ENCODE measurements around the gene SEC24D.
A peak's percentile ranks its signal among the peaks of the same experiment; 100 is the strongest.
"Not testable (repeated sequence)": the region's sequence is repeated elsewhere in the genome, so short reads cannot be mapped to it uniquely, and the experiment has no call there.

SEC24D gene, protein sequence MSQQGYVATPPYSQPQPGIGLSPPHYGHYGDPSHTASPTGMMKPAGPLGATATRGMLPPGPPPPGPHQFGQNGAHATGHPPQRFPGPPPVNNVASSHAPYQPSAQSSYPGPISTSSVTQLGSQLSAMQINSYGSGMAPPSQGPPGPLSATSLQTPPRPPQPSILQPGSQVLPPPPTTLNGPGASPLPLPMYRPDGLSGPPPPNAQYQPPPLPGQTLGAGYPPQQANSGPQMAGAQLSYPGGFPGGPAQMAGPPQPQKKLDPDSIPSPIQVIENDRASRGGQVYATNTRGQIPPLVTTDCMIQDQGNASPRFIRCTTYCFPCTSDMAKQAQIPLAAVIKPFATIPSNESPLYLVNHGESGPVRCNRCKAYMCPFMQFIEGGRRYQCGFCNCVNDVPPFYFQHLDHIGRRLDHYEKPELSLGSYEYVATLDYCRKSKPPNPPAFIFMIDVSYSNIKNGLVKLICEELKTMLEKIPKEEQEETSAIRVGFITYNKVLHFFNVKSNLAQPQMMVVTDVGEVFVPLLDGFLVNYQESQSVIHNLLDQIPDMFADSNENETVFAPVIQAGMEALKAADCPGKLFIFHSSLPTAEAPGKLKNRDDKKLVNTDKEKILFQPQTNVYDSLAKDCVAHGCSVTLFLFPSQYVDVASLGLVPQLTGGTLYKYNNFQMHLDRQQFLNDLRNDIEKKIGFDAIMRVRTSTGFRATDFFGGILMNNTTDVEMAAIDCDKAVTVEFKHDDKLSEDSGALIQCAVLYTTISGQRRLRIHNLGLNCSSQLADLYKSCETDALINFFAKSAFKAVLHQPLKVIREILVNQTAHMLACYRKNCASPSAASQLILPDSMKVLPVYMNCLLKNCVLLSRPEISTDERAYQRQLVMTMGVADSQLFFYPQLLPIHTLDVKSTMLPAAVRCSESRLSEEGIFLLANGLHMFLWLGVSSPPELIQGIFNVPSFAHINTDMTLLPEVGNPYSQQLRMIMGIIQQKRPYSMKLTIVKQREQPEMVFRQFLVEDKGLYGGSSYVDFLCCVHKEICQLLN

DNA sequence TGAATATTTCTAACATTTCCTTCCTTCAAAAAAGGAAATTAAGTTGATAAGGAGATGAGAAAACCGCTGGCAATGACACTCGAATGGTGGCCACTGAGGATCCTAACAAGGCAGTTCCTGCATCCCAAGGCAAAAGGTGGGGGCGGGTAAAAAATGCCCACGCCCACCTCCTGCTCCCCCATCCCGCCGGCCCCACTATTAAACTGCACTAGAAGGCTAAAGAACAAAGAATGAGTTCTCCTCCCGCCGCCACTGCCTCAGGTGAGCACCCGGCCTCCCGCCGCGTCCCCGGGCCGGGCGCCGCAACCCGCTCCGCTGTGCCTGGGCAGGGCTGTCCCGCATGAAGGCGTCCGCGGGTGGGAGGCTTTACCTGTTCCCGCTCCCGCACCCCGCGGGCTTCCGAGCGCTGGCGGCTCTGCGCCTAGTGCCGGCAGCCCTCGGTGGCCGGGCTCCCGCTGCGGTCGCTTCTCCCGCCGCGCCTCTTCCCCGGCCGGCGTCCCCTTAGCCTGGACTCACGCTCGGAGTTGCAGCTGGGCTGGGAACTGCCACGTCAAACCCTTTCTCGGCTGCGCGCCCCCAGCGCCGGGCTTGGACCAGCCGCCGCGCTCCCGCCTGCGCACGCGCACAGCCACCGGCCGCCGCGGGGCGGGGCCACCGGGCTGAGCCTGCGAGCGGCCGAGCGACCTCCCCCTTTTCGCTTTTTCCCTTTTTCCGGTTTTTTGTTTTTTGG lies at the start of gene SEC24D:
SEC24D (minus strand) TSS at position 556 of the 730 bp plus-strand sequence. CDS start 2,430 bp downstream, outside the sequence.
- Mint-ChIP-seq H3K27ac (ENCODE audit: low read depth) (peak within 1 kb of the TSS; percentile 98), H3K27me3 (no peaks in the 10 kb centered on the region), H3K4me1 (peaks cover 17% of the 10 kb centered on the region), H3K9me3 (no peaks in the 10 kb centered on the region), H3K36me3 (ENCODE audit: insufficient read depth) (peaks cover 16% of the 10 kb centered on the region), H3K4me3 (peak within 1 kb of the TSS; percentile 98)
- ATAC-seq (replicated peaks; ENCODE audit: extremely low read depth, poor library complexity, severe bottlenecking) (peak; percentile 83), DNase-seq (ENCODE audit: low spot score in 2 of 2) (peak; percentile 68 to 72)

DNA sequence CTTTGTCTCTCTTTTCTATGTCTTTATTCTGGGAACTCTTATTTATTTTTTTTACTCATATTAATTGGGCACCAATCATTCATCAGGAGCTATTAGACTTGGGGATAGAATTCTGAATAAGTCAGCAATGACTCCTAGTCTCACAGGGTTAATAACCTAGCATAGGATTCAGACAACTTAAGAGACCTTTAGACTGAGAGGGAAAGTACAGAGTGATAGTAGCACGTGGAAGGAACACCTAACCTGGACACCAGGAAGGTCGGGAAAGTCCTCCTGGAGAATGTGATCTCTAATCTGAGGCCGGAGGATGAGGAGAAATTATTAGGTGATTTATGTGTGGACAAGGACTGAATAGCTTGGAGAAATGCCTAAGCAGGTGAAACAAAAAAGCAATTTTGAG lies 48.8 kb upstream of the SEC24D start:
- Mint-ChIP-seq H3K4me1 (peaks cover 10% of the 10 kb centered on the region), H3K27ac (ENCODE audit: low read depth) (no peak overlapping the region), H3K9me3 (no peaks in the 10 kb centered on the region), H3K4me3 (no peak overlapping the region), H3K36me3 (ENCODE audit: insufficient read depth) (peaks cover 2% of the 10 kb centered on the region), H3K27me3 (peaks cover 59% of the 10 kb centered on the region)
- ATAC-seq (replicated peaks; ENCODE audit: extremely low read depth, poor library complexity, severe bottlenecking), result no peak
- DNase-seq (ENCODE audit: low spot score in 2 of 2), result no peak

DNA sequence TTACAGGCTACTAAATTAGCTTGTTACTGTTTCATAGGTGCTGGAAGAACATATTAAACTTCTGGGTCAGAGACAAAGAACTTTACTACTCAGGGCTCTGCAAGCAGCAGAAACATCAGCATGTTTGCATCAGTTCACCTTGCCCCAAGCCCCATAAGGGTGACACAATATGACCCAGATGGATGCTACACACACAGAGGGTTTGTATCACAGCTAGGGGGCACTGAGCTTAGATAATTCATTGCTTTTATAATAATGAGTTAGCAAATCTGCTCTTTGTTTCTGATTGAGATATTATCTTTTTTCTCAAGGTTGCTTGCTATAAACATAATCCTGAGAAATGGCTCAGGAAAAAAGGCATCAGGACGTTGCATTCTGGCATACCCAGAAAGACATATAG lies 47.9 kb upstream of the SEC24D start:
- ATAC-seq (replicated peaks; ENCODE audit: extremely low read depth, poor library complexity, severe bottlenecking), result no peak
- Mint-ChIP-seq H3K36me3 (ENCODE audit: insufficient read depth) (no peaks in the 10 kb centered on the region), H3K4me3 (no peak overlapping the region), H3K9me3 (no peaks in the 10 kb centered on the region), H3K4me1 (peaks cover 6% of the 10 kb centered on the region), H3K27me3 (peaks cover 58% of the 10 kb centered on the region), H3K27ac (ENCODE audit: low read depth) (no peak overlapping the region)
- DNase-seq (ENCODE audit: low spot score in 2 of 2), result no peak

DNA sequence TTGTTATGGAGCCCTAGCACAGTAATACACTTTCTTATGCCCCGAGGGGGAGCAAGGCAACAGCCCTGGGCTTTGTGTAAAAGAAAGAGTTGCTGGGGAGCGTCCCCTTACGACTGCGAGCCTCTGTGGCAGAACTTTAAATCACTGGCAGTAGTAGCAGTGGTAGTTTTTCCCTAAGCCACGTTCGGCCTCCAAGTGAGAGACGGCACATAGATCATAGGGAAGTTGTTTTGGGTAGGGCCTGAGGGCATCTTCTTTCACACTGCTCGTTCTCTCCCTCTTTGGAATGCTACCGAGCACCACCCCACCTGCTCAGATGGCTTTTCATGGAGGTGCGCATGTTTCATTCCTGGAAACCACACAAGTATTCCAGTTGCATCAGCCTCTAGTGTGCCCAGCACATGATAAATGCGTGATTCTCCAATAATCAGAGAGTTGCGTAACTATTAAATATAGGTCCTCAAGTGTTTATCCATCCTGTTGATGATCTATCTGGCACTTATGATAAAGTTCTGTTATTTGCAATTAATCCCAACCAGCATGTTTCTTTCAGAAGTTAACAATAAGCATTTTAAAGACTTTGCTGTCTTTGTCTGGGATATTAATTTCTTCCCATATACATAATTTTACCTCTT lies 45.7 kb upstream of the SEC24D start:
- H3K4me3 Mint-ChIP-seq, result no peak overlapping the region
- ATAC-seq (replicated peaks; ENCODE audit: extremely low read depth, poor library complexity, severe bottlenecking), result no peak
- H3K4me1 Mint-ChIP-seq, result no peaks in the 10 kb centered on the region
- no peak for DNase-seq (ENCODE audit: low spot score in 2 of 2)
- H3K9me3 Mint-ChIP-seq, result no peaks in the 10 kb centered on the region
- H3K36me3 Mint-ChIP-seq (ENCODE audit: insufficient read depth), result no peaks in the 10 kb centered on the region
- peaks cover 53% of the 10 kb centered on the region for H3K27me3 Mint-ChIP-seq
- no peak overlapping the region for H3K27ac Mint-ChIP-seq (ENCODE audit: low read depth)

DNA sequence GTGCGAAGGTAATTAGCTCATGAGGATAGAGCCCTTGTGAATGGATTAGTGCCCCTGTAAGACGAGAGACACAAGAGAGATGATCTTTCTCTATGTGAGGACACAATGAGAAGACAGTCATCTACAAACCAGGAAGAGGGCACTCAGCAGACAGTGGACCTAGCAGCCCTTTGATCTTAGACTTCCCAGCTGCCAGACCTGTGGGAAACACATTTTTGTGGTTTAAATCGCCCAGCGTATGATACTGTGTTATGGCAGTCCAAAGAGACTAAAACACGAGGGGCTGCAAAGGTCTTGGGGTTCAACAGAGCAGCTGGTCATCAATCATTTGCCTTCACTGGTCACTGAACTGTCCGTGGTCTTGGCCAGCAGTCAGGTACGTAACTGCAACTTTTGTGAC lies 43.5 kb upstream of the SEC24D start:
- Mint-ChIP-seq H3K4me1 (no peaks in the 10 kb centered on the region), H3K27me3 (peaks cover 61% of the 10 kb centered on the region), H3K4me3 (no peak overlapping the region), H3K27ac (ENCODE audit: low read depth) (no peak overlapping the region), H3K36me3 (ENCODE audit: insufficient read depth) (no peaks in the 10 kb centered on the region), H3K9me3 (no peaks in the 10 kb centered on the region)
- no peak for DNase-seq (ENCODE audit: low spot score in 2 of 2)
- no peak for ATAC-seq (replicated peaks; ENCODE audit: extremely low read depth, poor library complexity, severe bottlenecking)

DNA sequence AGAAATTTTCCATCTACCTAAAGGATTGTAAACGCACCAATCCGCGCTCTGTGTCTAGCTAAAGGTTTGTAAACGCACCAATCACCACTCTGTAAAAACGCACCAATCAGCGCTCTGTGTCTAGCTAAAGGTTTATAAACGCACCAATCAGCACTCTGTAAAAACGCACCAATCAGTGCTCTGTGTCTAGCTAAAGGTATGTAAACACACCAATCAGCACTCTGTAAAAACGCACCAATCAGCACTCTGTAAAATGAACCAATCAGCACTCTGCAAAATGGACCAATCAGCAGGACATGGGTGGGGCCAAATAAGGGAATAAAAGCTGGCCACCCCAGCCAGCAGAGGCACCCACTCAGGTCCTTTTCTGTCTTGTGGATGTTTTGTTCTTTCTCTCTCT lies 42.6 kb upstream of the SEC24D start:
- not testable (repeated sequence) for H3K4me1 Mint-ChIP-seq; H3K36me3 Mint-ChIP-seq (ENCODE audit: insufficient read depth); ATAC-seq (replicated peaks; ENCODE audit: extremely low read depth, poor library complexity, severe bottlenecking); H3K27ac Mint-ChIP-seq (ENCODE audit: low read depth); DNase-seq (ENCODE audit: low spot score in 2 of 2); H3K9me3 Mint-ChIP-seq; H3K4me3 Mint-ChIP-seq
- H3K27me3 Mint-ChIP-seq, result peaks cover 67% of the 10 kb centered on the region

DNA sequence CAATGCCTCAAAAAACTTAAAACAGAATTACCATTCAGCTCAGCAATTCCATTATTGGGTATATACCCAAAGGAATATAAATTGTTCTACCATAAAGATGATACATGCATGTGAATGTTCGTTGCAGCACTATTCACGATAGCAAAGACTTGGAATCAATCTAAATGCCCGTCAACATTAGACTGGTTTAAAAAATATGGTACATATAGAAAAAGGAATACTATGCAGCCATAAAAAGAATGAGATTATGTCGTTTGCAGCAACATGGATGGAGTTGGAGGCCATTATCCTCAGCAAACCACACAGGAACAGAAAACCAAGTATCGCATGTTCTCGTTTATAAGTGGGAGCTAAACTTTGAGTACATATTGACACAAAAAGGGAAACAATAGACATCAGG lies 41.9 kb upstream of the SEC24D start:
- Mint-ChIP-seq H3K27ac (ENCODE audit: low read depth) (no peak overlapping the region), H3K27me3 (peaks cover 73% of the 10 kb centered on the region), H3K4me3 (no peak overlapping the region), H3K9me3 (no peaks in the 10 kb centered on the region), H3K4me1 (no peaks in the 10 kb centered on the region), H3K36me3 (ENCODE audit: insufficient read depth) (no peaks in the 10 kb centered on the region)
- DNase-seq (ENCODE audit: low spot score in 2 of 2) (no peak), ATAC-seq (replicated peaks; ENCODE audit: extremely low read depth, poor library complexity, severe bottlenecking) (no peak)

DNA sequence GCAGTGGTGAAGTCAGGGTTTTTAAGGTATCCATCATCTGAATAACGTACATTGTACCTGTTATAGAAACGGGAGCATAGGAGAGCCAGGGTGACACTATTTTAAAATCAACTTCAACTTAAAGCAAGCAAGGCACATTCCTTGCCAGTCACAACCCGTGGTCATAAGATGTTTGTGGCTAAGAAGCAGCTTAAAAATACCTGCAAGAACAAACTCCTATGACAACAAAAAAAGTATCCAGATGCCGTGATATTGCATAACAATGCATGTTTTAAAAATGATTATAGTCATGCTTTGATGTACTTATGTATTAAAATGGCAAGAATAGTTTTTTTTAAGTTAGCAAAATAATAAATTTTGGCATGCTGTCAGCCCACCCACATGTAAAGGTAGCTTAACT lies 36.3 kb upstream of the SEC24D start:
- H3K4me1 Mint-ChIP-seq, result no peaks in the 10 kb centered on the region
- H3K27me3 Mint-ChIP-seq, result peaks cover 47% of the 10 kb centered on the region
- H3K9me3 Mint-ChIP-seq, result no peaks in the 10 kb centered on the region
- no peaks in the 10 kb centered on the region for H3K36me3 Mint-ChIP-seq (ENCODE audit: insufficient read depth)
- ATAC-seq (replicated peaks; ENCODE audit: extremely low read depth, poor library complexity, severe bottlenecking) (no peak), DNase-seq (ENCODE audit: low spot score in 2 of 2) (no peak)
- H3K27ac Mint-ChIP-seq (ENCODE audit: low read depth), result no peak overlapping the region
- no peak overlapping the region for H3K4me3 Mint-ChIP-seq

DNA sequence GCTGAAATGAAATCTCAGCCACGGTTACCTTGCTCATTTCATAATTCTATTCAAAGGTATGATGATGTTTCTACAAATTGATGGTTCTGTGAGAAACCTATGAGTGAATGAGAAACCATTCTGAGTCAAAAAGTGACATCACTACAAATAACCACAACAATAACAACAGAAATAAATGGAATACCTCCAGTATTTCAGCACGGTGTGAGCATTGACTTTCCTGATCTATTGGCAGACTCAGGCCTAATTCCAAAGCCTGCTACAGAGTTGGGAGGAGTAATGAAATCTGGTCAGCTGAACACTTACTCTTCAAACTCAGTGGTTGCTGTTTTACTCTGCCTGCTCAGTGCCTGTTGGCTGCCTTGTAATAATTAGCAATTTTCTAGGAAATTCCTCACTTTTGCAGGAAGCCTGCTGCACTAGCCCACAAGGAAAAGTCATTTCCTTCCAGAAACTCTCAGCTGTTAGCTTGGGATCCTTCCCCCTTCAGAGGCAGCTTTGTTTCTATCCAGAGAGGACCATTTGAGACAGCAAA lies 33.9 kb upstream of the SEC24D start:
- H3K4me1 Mint-ChIP-seq, result no peaks in the 10 kb centered on the region
- H3K27ac Mint-ChIP-seq (ENCODE audit: low read depth), result no peak overlapping the region
- ATAC-seq (replicated peaks; ENCODE audit: extremely low read depth, poor library complexity, severe bottlenecking) (no peak), DNase-seq (ENCODE audit: low spot score in 2 of 2) (no peak)
- H3K36me3 Mint-ChIP-seq (ENCODE audit: insufficient read depth), result no peaks in the 10 kb centered on the region
- peaks cover 24% of the 10 kb centered on the region for H3K27me3 Mint-ChIP-seq
- H3K9me3 Mint-ChIP-seq, result no peaks in the 10 kb centered on the region
- H3K4me3 Mint-ChIP-seq, result no peak overlapping the region

DNA sequence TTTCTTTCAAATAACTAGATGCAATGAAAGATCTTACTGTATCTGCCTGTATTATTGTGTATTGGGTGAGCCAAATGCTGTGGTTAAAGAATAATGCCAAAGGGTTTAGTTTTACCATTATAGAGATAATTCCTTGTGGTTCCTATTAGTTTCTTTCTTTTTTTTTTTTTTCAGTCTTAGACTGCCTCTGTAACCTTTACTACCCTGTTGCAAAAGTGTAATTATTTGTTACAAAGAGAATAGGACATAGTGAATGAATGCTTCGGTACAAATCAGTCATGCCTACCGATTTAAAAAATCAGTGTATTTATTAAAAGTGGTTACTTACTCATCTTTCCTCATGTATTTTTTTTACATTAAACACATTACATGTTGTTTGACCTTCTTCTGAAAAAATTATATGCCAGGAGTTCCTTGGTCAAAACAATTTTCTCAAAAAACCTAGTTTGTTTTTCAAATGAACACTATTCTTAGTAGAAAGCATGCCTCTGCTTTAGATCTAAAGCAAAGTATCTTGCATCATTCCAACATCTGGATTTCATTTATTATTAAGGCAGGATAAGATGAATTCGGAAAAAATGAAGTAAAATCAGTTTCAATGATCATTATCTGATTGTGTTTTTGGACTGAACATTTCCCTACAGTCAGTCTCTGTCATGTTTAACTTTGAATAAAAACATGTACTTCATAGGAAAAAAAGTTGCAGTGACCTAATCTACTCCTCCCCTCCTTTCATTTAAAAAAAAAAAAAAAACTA lies 31.6 kb upstream of the SEC24D start:
- peaks cover under 1% of the 10 kb centered on the region for H3K27me3 Mint-ChIP-seq
- no peak overlapping the region for H3K27ac Mint-ChIP-seq (ENCODE audit: low read depth)
- H3K9me3 Mint-ChIP-seq, result no peaks in the 10 kb centered on the region
- no peak overlapping the region for H3K4me3 Mint-ChIP-seq
- no peaks in the 10 kb centered on the region for H3K36me3 Mint-ChIP-seq (ENCODE audit: insufficient read depth)
- ATAC-seq (replicated peaks; ENCODE audit: extremely low read depth, poor library complexity, severe bottlenecking), result no peak
- DNase-seq (ENCODE audit: low spot score in 2 of 2), result no peak
- H3K4me1 Mint-ChIP-seq, result no peaks in the 10 kb centered on the region

DNA sequence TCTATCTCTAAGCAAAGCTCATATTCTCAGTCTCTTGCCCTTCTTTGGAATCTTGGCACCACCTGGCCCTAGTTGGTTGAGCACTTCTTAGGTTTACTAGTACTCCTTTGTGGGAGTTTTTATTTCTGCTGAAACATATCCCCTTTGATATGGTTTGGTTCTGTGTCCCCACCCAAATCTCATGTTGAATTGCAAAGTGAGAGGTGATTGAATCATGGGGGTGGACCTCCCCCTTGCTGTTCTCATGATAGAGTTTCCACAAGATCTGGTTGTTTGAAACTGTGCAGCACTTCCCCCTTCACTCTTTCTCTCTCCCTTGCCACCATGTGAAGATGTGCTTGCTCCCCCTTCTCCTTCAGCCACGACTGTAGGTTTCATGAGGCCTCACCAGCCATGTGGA lies 30.5 kb upstream of the SEC24D start:
- no peak overlapping the region for H3K4me3 Mint-ChIP-seq
- no peaks in the 10 kb centered on the region for H3K9me3 Mint-ChIP-seq
- ATAC-seq (replicated peaks; ENCODE audit: extremely low read depth, poor library complexity, severe bottlenecking) (no peak), DNase-seq (ENCODE audit: low spot score in 2 of 2) (no peak)
- no peak overlapping the region for H3K27ac Mint-ChIP-seq (ENCODE audit: low read depth)
- H3K27me3 Mint-ChIP-seq, result no peaks in the 10 kb centered on the region
- no peaks in the 10 kb centered on the region for H3K36me3 Mint-ChIP-seq (ENCODE audit: insufficient read depth)
- H3K4me1 Mint-ChIP-seq, result no peaks in the 10 kb centered on the region

All from central memory CD8-positive, alpha-beta T cell (primary cell).